GM18861 (cell line): ENCODE data around the gene TRUB1.

Source experiments
- ATAC-seq: cut with Tn5 transposase; IDR thresholded peaks from one replicate; pipeline ENCODE4 v1.9.1; 2021; ENCODE audit not compliant: unreplicated experiment

TRUB1 gene

GRCh38 chr10:114973997-114974396 is 36.0 kb downstream of the TRUB1 start:
- ATAC-seq, result no peak

DNA sequence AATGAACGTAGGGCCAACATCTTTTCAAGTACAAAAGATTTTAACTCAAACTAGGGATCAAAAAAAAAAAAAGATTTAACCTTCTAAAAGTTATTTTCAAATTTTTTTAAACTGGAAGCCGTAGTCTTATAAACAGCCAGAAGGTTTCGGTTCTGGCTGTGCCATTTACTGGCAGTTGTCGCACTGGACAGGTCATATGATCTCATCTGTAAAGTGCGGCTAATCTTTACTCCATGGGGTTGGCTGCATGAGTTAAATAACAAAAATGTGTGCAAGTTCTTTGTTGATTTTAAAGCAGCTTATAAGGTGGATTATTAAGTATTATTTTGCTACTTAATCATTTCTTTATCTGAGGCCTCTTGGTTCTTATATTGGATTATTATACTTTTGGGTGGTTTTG is 36.6 kb downstream of the TRUB1 start:
- no peak for ATAC-seq

DNA sequence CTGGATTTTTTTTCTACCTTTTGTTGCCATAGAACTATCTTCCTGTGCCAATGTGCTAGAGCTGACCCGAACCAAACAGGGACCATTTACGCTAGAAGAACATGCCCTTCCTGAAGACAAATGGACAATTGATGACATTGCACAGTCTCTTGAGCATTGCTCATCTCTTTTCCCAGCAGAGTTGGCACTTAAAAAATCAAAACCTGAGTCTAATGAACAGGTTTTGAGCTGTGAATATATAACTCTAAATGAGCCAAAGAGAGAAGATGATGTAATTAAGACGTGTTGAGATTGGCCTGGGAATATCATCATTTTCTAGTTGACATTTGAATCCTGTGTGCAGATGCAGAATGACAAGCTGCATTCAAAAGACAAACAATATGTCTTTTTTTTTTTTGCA is 37.1 kb downstream of the TRUB1 start:
- ATAC-seq, result no peak

GRCh38 chr10:114982989-114983388 is 45.0 kb downstream of the TRUB1 start:
- ATAC-seq, result no peak

DNA sequence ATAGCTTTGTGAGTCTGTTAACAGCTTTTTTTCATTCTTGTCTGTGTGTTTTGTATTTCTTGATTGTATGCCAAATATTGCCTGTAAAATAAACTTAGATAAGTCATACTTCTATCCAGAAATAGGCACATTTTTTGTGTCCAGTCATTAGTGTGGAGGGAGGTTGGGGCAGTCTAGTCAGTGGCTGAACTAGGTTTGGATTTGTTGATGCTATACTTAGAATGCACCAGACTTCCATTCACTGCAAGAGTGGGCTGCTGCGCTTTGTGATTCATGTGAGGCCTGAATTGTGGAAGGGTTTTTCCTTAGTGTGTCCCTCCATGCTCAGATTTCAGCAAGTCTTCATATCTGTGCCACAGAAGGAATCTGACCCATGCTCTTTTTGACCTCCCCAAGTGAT is 50.0 kb downstream of the TRUB1 start:
- ATAC-seq, result no peak

GRCh38 chr10:114990586-114990985 is 52.6 kb downstream of the TRUB1 start:
- no peak for ATAC-seq

DNA sequence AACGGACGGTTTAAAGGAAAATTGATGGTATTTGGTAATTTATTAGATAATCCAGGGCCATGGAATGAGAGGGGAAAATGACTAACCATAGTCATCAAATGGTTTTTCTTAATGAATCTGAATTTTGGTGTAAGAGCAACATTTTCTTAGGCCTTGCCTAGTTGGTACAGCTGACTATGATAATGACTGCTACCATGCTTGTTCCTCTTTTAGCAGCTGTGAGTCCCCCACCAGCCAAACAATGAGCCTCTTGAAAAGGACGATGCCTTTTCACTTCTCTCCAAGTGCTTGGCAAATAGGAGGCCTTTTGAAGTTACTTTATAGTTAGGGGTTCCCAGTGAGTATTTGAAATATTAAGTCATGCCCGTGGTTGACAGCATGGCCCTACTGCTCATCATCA is 53.0 kb downstream of the TRUB1 start:
- ATAC-seq, result no peak

DNA sequence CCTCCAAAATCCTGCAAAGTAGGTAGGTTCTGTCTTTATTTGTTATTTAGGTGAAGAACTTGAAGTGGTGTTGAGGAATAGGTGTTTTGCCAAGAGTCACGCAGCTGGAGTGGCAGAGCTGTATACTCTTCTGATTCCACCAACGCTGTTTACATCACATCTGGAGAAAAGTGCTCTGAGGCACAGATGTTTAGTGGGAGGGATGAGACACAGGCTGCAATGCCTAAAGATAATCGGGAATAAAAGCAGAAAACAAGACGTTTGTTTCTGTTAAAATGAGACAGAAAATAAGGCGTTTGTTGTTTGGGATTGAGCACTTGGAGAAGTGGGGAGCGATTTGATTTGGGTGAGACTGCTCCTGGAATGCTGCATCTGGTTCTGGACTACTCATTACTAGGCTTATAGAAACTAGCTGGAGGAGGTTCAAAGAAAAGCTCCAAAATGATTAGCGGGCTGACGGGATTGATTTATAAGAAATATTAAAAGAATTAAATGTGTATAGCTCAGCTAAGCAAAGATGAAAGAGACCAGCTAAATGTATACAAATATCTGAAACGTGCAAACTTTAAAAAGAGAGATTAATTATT is 54.3 kb downstream of the TRUB1 start:
- no peak for ATAC-seq

GRCh38 chr10:114995468-114996247 is 57.7 kb downstream of the TRUB1 start:
- no peak for ATAC-seq

GRCh38 chr10:114996542-114996941 is 58.5 kb downstream of the TRUB1 start:
- no peak for ATAC-seq

GRCh38 chr10:114998993-114999392 is 61.0 kb downstream of the TRUB1 start:
- ATAC-seq, result no peak

DNA sequence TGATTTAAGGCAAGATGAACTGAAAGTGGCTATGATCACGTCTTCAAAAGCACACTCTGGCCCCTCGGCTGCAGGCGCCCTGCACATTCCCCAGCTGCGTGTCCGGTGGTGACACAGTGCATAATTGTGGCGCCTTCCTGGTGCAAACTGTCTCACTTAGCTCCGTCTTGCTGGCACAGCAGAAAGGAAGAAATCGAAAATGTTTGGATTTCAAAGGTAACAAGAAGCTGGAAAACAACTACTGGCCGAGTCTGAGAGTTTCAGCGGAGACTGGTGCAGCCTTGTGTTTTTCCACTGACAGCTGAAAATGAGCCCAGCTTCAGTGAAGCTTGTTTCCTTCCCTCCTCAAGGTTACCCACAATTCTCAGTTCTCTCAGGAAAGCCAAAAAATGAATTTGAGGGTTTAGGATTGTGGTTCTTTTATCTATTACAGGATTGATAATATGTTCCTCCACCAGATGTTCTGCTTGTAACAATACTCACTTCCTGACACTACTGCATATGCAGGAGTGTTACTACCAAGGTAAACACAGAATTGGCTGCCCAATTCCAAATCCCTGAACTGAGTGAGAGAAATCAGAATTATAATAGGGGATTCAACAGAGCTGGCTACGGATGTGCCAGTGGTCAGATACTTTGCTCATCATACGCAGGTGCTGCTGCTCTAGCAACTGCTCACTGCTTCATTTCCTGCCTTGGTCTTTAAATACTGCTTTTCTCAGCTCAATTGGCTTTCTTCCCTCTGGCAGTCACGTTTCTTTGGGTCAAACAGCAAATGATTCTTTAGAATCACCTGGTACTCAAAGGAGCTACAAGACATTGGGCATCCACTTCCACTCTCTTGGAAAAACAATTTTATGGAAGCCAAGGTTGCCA is 63.7 kb downstream of the TRUB1 start:
- ATAC-seq, result no peak

DNA sequence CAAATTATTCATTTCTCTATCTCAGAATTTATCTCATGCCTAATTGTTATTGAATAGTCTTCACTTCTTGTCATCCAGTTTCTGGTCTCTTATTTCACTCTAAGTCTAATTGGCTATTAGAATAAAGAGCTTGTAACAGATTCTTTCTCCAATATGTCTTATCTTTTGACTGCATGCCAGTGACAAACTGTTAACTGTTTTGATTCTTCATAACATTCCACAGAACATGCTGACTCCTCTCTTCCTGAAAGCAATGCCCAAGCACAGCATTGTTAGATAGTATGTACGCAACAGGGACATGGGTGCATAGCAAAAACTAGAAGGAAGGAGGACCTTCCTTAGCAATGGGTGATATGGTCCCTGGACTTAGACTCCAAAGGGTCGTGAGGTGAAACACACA is 65.4 kb downstream of the TRUB1 start:
- ATAC-seq, result no peak

- no peak for ATAC-seq
Observed at GRCh38 chr10:115004236-115004862, 66.4 kb downstream of the TRUB1 start.

DNA sequence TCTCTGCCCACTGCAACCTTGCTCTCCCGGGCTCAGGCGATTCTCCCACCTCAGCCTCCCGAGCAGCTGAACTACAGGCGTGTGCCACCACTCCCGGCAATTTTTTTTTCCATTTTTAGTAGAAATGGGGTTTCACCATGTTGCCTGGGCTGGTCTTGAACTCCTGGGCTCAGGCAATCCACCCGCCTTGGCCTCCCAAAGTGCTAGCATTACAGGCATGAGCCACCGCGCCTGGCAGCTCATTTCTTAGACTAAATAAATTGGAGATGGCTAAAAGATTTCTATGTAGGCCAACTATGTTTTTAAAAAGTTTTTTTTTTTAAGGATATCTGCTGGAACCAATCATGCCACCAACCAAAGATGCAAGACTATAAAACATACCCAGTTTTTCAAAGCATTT is 67.8 kb downstream of the TRUB1 start:
- ATAC-seq, result no peak

GRCh38 chr10:115018185-115018931 is 80.4 kb downstream of the TRUB1 start:
- no peak for ATAC-seq

DNA sequence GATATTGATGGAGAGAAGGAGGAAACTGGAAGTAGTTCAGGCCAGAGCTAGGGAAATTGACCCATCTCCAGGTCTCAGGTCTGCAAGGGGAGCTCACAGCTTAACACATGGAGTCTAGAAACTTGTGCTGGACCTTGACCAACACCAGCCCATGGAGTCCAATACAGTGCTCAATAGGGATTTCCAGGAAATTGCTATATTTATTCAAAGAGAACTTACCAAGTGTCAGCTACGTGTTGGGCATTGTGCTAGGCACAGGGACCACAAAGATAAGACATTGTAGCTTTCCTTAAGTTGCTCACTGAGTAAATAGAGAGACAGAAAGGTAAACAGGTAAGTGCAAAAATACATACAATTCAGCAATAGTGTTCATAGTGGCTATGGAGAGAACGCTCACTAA is 82.5 kb downstream of the TRUB1 start:
- no peak for ATAC-seq

- ATAC-seq, result no peak
Observed at GRCh38 chr10:115022733-115023132, 84.7 kb downstream of the TRUB1 start.

- ATAC-seq, result no peak
Observed at GRCh38 chr10:115023715-115024114, 85.7 kb downstream of the TRUB1 start.

- ATAC-seq, result no peak
Observed at GRCh38 chr10:115024371-115024770, 86.4 kb downstream of the TRUB1 start.
